Keratinocyte (primary cell): ENCODE data around the gene OLFML2A. TPM values are rescaled to one million over a fixed set of nuclear protein-coding genes. Genes with fewer than 3 reads are reported as not detected.

Source experiments
- DNase-seq: peaks from one replicate; pipeline ENCODE4 v3.0.0-alpha.2; 2011; ENCODE audit warnings: low read depth, missing footprints, low spot score
- FAIRE-seq: peaks from 2 replicates; lab custom pipeline; 2011; peaks lifted over from hg19 to GRCh38; lab: Jason Lieb, UNC
- H2AFZ ChIP-seq: 2 replicates; pipeline ENCODE4 v1.6.0; 2012; ENCODE audit warnings: low read length, control low read depth, inconsistent platforms; ENCODE audit not compliant: control insufficient read depth
- H3K27ac ChIP-seq: 2 replicates; pipeline ENCODE4 v1.5.1; 2011; ENCODE audit warnings: low read length; ENCODE audit not compliant: control insufficient read depth, insufficient read depth
- H3K27me3 ChIP-seq: 3 replicates; pipeline ENCODE4 v1.6.0; 2011; ENCODE audit warnings: low read length; ENCODE audit not compliant: control insufficient read depth, insufficient read depth; ENCODE audit errors: extremely low read depth
- H3K36me3 ChIP-seq, 2 experiments: 2 replicates in 1 of 2; 3 replicates in 1 of 2; pipeline ENCODE4 v1.5.1; 2011; ENCODE audit warnings: low read length in 2 of 2, mild to moderate bottlenecking in 1 of 2; ENCODE audit not compliant: control insufficient read depth in 2 of 2, insufficient read depth in 2 of 2; ENCODE audit errors: extremely low read depth in 1 of 2
- H3K4me1 ChIP-seq: 3 replicates; pipeline ENCODE4 v1.5.1; 2011; ENCODE audit warnings: low read length; ENCODE audit not compliant: control insufficient read depth, insufficient read depth; ENCODE audit errors: extremely low read depth
- H3K4me2 ChIP-seq: 3 replicates; pipeline ENCODE4 v1.6.0; 2011; ENCODE audit warnings: low read depth, low read length; ENCODE audit not compliant: control insufficient read depth, insufficient read depth; ENCODE audit errors: extremely low read depth
- H3K4me3 ChIP-seq, 3 experiments: fragments of 200-600 bp in 1 of 3; sonication (generic) in 1 of 3; 2 replicates in 2 of 3; 3 replicates in 1 of 3; pipeline ENCODE4 v1.5.1; 2011 to 2016; ENCODE audit warnings: low read length in 3 of 3, mild to moderate bottlenecking in 3 of 3, control low read depth in 2 of 3, inconsistent platforms in 1 of 3, low read depth in 1 of 3, mixed read lengths in 1 of 3, mixed run types in 1 of 3, moderate library complexity in 1 of 3; ENCODE audit not compliant: control insufficient read depth in 2 of 3, insufficient read depth in 2 of 3; ENCODE audit errors: extremely low read depth in 1 of 3
- H3K79me2 ChIP-seq: 2 replicates; pipeline ENCODE4 v1.6.0; 2012; ENCODE audit warnings: low read length; ENCODE audit not compliant: control insufficient read depth, insufficient read depth
- H3K9ac ChIP-seq: 3 replicates; pipeline ENCODE4 v1.6.0; 2011; ENCODE audit warnings: low read length; ENCODE audit not compliant: control insufficient read depth, insufficient read depth; ENCODE audit errors: extremely low read depth
- H3K9me1 ChIP-seq: 3 replicates; pipeline ENCODE4 v1.6.0; 2011; ENCODE audit warnings: low read length; ENCODE audit not compliant: control insufficient read depth, insufficient read depth; ENCODE audit errors: extremely low read depth
- H3K9me3 ChIP-seq: 2 replicates; pipeline ENCODE4 v1.5.1; 2012; ENCODE audit warnings: low read depth, low read length; ENCODE audit not compliant: control insufficient read depth
- H4K20me1 ChIP-seq: 3 replicates; pipeline ENCODE4 v1.6.0; 2011; ENCODE audit warnings: low read length; ENCODE audit not compliant: control insufficient read depth, insufficient read depth; ENCODE audit errors: extremely low read depth
- CTCF ChIP-seq, 3 experiments: IDR thresholded peaks in 1 of 3; conservative IDR thresholded peaks in 1 of 3; optimal IDR thresholded peaks in 1 of 3; 2 replicates in 2 of 3; 3 replicates in 1 of 3; pipeline versions ENCODE3 to v1.5.1; 2011; ENCODE audit warnings: low read length in 3 of 3, mild to moderate bottlenecking in 3 of 3, moderate library complexity in 2 of 3, control low read depth in 1 of 3, inconsistent platforms in 1 of 3; ENCODE audit not compliant: insufficient read depth in 2 of 3; ENCODE audit errors: extremely low read depth in 1 of 3
- EZH2 ChIP-seq: IDR thresholded peaks from one replicate; pipeline ENCODE4 v1.6.1; 2012; ENCODE audit warnings: inconsistent platforms, mild to moderate bottlenecking, low read length, moderate library complexity
- dilution Hi-C: fragments of 300-500 bp; cut with MboI; formaldehyde crosslinking; loops from one replicate; pipeline ENCODE4 v1.7.0; 2020; ENCODE audit warnings: low sequenced_read_pairs; ENCODE audit not compliant: extremely low pct_ligation_motif_present
- polyA plus RNA-seq, 5 experiments: library from polyadenylated mRNA; depleted of rRNA in 3 of 5; stranded (reverse) in 3 of 5; stranded (forward) in 1 of 5; unstranded in 1 of 5; fragments of >200 nt; gene quantifications; 1 replicate in 1 of 5; 2 replicates in 3 of 5; 3 replicates in 1 of 5; pipeline versions ENCODE4 v1.2.1 to v1.2.3, GENCODE V29; 2011 to 2012; ENCODE audit warnings: missing spikeins in 2 of 5, low read depth in 1 of 5, low replicate concordance in 1 of 5

The OLFML2A gene
- polyA plus RNA-seq, 1 donor (not counting 4 experiments of a cell fraction or from before 2014, with no cell fraction given), result 1.1 TPM

GRCh38 chr9:124757616-124758015, 19.3 kb upstream of the OLFML2A start:
- H3K79me2 ChIP-seq, result peaks cover 1% of the 10 kb centered on the region
- H3K27me3 ChIP-seq, result no peaks in the 10 kb centered on the region
- peaks cover 15% of the 10 kb centered on the region for H3K4me1 ChIP-seq
- no peak overlapping the region for H3K27ac ChIP-seq
- no peak for DNase-seq
- H3K36me3 ChIP-seq, result no peaks in the 10 kb centered on the region
- H3K4me2 ChIP-seq, result no peak overlapping the region
- H4K20me1 ChIP-seq, result no peaks in the 10 kb centered on the region
- FAIRE-seq, result no peak
- H3K9ac ChIP-seq, result no peak overlapping the region
- H3K9me1 ChIP-seq, result no peaks in the 10 kb centered on the region
- no peak for TF ChIP-seq CTCF (optimal IDR thresholded peaks at IDR 0.05 in 1 of 3, IDR thresholded peaks at IDR 0.05 in 1 of 3, conservative IDR thresholded peaks at IDR 0.05 in 1 of 3; ENCODE audit: extremely low read depth in 1 of 3, insufficient read depth in 2 of 3, low read length in 3 of 3)
- TF ChIP-seq EZH2, result no peak
- no peak overlapping the region for H3K4me3 ChIP-seq
- H3K9me3 ChIP-seq, result no peaks in the 10 kb centered on the region
- dilution Hi-C loops, result no loop called here
- no peak overlapping the region for H2AFZ ChIP-seq

- TF ChIP-seq CTCF (optimal IDR thresholded peaks at IDR 0.05 in 1 of 3, IDR thresholded peaks at IDR 0.05 in 1 of 3, conservative IDR thresholded peaks at IDR 0.05 in 1 of 3; ENCODE audit: extremely low read depth in 1 of 3, insufficient read depth in 2 of 3, low read length in 3 of 3), result no peak
- no peak for TF ChIP-seq EZH2
- Histone ChIP-seq H3K79me2 (peaks cover 1% of the 10 kb centered on the region), H4K20me1 (no peaks in the 10 kb centered on the region), H3K4me2 (no peak overlapping the region), H3K27me3 (no peaks in the 10 kb centered on the region), H3K4me3 (no peak overlapping the region), H3K4me1 (peaks cover 12% of the 10 kb centered on the region), H2AFZ (no peak overlapping the region), H3K27ac (no peak overlapping the region), H3K36me3 (no peaks in the 10 kb centered on the region), H3K9ac (no peak overlapping the region), H3K9me1 (no peaks in the 10 kb centered on the region), H3K9me3 (no peaks in the 10 kb centered on the region)
- DNase-seq (no peak), FAIRE-seq (no peak)
- dilution Hi-C loops, result no loop called here
Observed at GRCh38 chr9:124758061-124758460, 18.9 kb upstream of the OLFML2A start.
